Cerebellar cortex (tissue), 1 donor: ENCODE measurements around the gene TPD52L1.
A peak's percentile ranks its signal among the peaks of the same experiment; 100 is the strongest.

Experiments used
- DNase-seq: peaks from one replicate; pipeline ENCODE4 v3.0.0-alpha.2; 2015; ENCODE audit warnings: low spot score

The TPD52L1 gene

DNA sequence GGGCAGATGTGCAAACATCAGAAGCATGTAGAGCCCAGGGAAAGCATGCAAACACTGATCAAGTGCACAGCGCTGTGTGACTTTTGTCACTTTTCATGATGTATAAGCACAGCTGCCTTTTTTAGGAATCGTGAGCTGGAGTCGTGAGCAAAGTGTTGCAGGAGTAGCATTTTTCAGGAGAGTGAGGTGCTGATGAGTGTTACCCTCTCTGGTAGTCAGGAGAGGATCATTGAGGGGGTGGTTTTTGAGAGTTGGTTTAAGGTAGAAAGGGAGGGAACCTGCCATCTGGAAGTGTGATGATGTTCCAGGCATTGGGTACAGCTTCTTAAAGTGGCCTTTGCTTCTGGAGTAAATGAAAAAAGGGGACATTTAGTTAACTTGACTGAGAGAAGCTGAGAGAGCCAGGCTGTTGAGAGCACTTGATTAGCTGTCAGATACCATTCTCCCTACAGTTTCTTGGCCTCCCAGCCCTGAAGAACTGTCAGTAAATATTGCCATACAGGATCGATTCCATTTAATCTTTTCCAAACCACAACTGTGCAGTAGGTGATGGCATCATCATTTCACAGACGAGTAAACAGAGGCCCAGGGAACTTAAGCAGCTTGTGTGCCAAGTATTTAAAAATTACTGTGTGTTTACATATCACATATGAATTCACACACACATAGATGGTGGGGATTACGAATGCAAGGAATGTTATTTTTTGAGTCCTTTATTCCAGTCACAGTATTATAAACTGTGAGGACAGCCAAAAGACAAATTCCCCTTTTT lies 28.9 kb downstream of the TPD52L1 start:
- no peak for DNase-seq

DNA sequence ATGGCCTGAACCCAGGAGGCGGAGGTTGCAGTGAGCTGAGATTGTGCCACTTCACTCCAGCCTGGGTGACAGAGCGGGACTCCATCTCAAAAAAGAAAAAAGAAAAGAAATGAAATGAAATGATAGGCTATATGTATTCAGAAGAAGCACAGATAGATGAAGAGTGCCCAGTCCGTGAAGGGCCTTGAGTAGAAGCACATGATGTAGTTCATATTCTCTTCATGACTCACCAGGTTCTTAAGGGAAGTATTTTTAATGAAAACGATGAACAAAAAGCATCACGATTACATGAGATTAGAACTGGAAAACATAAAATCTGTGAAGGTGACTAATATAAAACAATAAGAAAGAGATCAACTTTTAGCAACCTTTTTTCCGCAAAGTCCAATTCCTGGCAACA lies 29.8 kb downstream of the TPD52L1 start:
- no peak for DNase-seq

DNA sequence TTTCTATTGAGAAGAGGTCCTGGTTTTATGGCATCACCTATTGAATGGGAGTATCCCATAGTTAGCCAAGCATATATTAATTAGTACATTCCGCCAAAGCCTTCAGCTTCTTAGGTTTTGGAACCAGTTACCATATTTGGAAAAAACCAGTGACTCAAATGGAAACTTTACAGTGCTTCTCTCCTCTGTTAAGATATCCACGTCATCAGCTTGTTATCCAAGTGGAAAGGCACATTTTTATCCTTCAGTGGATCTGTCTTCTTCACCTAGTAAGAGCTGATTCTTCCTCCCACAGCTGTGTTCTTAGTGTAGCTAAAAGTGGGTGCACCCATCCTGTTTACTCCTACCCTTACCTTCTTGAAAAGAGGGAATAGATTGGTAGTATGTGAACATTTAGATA lies 34.5 kb downstream of the TPD52L1 start:
- DNase-seq, result peak; percentile 26

DNA sequence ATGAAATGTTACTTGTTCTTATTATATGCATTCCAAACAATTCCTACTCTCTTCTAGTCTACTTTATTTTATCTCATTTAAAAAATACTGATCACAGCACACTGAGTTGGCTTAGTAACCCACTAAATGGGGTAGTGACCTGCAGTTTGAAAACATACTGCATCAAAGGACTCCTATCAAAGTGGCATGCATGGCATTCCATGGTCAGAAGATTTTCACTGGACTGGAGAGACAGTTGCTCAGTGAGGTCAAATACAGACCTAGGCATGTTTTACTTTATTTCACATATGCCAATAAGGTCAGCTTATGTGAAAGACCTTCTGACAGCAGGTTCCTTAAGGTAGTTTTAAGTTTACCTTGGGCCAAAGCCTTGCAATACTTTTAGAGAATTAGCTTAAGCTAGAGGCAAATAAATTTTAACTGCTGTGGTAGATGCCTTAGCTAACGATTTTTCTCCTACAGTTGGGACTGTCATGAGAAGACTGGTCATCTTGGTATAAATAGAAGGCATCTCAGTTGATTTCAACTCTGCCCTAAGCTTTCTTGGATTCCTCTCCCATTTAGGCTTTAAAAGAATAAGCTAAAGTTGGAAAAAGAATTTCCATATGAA lies 35.1 kb downstream of the TPD52L1 start:
- peak; percentile 11 for DNase-seq

- no peak for DNase-seq
These were observed 35.9 kb downstream of the TPD52L1 start for GRCh38 chr6:125189494-125189893.

DNA sequence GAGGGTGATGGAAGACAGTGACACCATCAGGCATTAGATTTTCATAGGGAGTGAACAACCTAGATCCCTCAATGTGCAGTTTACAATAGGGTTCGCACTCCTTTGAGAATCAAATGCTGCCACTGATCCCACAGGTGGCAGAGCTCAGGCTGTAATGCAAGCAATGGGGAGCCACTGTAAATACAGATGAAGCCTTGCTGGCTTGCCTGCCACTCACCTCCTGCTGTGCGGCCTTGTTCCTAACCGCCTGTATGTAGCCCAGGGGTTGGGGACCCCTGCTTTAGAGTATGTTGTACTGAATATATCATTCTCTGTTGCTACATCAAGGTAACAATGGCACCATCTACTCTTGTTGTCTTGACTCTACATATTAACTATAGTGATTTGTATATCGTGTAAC lies 37.1 kb downstream of the TPD52L1 start:
- DNase-seq, result no peak

- DNase-seq, result peak; percentile 58
These were observed 38.5 kb downstream of the TPD52L1 start for GRCh38 chr6:125191916-125192609.

GRCh38 chr6:125192610-125192930 lies 39.0 kb downstream of the TPD52L1 start:
- DNase-seq, result no peak

DNA sequence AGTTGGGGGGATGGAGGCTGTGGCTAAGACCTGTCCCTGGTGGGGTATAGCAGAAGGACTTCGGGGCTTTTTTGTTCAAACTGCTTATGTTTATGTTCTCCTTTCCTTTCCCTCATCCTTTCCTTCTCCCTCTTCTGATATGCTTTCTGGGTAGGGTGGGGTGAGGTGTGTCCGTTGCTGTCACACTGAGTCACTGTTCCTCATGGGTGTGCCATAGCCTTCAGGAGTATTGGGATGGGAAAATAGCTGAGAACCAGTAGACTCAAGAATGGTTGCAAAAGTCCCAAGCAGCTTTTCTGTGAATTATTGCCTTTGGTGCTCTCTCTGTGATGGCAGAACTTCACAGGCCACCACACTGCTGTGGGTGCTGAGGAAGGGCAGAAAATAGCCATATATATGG lies 39.6 kb downstream of the TPD52L1 start:
- DNase-seq, result no peak

GRCh38 chr6:125194941-125195340 lies 41.4 kb downstream of the TPD52L1 start:
- DNase-seq, result no peak

DNA sequence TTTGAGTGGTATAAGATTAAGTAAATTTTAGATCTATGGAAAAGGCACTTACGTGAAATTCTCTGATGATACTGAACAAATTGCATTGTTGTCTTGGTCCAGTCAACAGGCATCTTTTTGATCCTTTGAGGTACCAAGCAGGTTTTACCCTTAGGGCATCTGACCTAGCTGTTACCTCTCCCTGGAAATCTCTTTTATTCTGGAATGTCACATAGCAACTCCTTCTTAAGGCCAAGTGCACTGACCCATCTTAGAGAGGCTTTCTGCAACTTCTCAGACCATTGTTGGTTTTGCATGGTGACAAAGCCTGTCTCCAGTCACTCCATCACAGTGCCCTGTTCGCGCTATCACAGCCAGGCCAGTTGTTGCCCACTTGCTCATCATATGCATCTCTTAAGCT lies 42.0 kb downstream of the TPD52L1 start:
- DNase-seq, result no peak

GRCh38 chr6:125196613-125197012 lies 43.0 kb downstream of the TPD52L1 start:
- no peak for DNase-seq

GRCh38 chr6:125197795-125198269 lies 44.3 kb downstream of the TPD52L1 start:
- DNase-seq, result peak; percentile 28

GRCh38 chr6:125198398-125198937 lies 44.9 kb downstream of the TPD52L1 start:
- no peak for DNase-seq

GRCh38 chr6:125200941-125201340 lies 47.4 kb downstream of the TPD52L1 start:
- DNase-seq, result no peak

DNA sequence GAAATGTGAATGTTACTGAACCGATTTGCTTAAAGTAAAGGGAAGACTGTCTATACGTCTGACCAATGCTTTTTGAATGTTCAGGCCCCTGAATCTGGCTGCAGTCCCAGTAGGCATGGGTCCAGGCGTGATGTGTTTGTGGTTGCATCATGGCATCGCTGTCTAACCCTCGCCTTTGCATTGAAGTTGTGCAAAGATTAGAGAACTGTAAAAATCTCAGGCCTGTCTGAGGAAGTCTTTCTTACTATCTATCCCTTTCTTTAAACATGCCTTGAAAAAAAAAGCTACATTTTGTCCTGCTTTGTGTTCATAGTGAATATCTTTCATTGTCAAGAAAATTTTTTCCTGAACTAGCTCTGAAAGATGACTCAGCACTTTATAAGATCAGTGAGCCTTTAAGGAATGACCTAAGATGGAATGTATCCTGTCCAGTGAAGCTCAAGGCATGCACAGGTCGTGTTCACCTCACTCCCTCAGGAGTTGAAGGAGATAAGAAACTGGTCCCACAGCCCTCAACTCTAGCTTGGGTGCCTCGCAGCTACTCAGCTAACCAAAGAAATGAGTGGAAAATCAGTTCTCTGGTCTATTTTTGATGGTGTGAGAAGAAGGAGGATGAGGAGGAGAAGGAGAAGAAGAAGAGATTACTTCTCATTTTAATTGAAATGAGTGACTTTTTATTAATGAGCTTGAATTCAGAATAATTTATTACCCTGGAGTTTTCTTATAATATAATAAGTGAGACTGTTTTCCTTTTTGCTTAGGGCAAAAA lies 48.6 kb downstream of the TPD52L1 start:
- no peak for DNase-seq

DNA sequence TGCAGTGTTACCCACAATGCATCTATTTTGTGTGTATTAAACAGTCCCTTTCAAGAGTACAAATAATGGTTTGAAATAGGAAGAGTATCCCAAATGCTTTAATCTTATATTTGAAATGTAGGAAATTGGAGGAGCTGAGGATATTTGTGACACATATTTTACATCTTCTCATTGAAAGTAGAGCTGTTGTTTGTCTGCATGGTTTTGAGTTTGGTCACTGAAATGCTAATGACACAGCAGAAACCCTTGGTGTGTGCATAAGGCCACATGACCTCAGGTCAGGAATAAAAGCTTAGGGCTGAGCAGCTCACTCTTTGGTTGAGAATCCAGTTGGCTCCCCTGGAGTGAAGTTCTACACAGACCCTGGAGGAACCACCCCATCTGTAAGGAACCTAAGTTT lies 49.8 kb downstream of the TPD52L1 start:
- no peak for DNase-seq

DNA sequence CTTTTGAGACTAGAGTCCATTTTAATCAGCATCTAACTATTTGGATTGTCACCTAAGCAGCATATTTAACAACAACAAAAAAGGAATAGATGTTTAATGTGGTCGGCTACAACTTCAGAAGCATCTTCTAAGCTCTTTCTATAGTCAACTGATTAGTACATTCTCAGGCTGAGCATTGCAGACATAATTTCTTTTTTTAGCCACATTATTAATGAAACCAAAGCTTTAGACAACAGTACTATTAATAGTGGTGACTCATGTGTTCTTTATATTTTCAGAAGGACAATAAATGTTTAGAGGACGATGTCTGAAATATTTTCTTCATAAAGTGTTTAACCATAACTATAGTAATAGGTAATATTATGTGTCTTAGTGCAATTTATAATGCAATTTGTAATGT lies 52.4 kb downstream of the TPD52L1 start:
- no peak for DNase-seq

DNA sequence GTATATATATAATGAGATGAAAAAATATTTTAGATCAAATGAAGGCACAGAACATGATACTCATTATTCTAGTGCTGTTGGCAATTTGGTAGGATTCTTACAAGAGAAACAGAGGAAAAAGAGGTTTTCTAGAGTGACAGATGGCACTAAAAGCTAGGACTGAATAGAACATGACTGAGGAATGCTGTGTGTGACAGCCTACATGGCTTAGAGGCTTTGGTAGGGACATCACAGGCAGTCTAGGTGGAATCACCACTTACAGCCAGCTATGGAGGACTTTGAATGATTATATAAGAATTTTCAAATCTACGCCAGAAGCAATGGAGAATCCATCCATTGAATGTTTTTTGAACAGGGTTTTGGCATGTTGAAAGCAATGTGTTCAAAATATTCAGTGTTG lies 52.8 kb downstream of the TPD52L1 start:
- no peak for DNase-seq

DNA sequence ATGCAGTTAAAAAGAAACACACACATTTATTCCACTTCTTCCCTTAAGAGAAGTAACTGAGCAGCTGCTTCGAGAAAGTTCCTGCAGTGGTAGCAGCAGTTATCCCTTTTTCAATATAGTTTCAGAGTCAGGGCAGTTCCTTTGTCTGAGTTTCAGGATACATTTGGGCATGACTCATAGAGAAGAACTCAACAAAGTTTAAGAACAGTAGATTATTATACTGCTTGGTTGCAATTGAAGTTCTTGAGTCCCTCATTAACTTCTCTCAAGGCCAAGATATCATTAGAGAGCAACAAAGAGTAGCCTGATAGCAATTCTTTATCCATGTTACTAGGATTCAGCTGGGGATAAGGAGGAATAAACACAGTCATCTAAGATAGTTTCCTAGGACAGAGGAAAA lies 54.4 kb downstream of the TPD52L1 start:
- DNase-seq, result no peak

DNA sequence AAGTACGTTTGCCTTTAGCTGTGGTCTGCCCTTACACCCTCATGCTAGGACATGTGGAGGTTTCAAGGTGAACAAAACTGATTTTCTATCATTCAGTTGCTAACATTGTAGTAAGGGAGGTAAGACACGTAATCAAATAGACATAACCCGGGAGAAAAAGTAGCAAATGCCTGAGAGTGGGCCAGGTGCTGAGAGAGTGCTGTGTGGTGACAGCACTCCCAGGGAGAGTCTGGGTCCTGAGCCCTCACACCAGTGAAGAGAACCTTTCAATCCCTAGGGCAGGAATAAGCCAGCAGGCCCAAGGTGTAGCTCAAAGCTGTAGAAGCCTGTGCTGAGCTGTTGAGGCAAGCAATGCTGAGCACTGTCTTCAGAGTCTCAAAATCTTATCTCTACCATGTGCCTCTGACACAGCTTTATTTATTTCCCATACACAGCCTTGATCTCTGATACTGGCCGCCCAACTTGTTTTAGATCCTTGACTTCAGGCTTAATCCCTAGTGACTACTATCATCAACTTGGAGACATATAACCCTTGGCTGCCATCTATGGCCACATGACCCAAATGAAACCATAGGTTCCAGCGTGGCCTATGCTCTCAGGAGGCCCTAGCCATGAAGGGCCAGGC lies 55.2 kb downstream of the TPD52L1 start:
- DNase-seq, result no peak

GRCh38 chr6:125210667-125211066 lies 57.1 kb downstream of the TPD52L1 start:
- no peak for DNase-seq
